DND-41 (cell line): ENCODE measurements around the gene DTX1.

Experiments
- CTCF ChIP-seq: IDR thresholded peaks from 2 replicates; pipeline ENCODE4 v1.5.1; 2012; ENCODE audit warnings: borderline replicate concordance, low read length, moderate library complexity, mild to moderate bottlenecking; ENCODE audit not compliant: poor library complexity, severe bottlenecking; ENCODE audit errors: extremely low read depth
- EZH2 ChIP-seq: IDR thresholded peaks from 3 replicates; pipeline ENCODE4 v1.6.1; 2012; ENCODE audit warnings: borderline replicate concordance, low read depth, mild to moderate bottlenecking, moderate library complexity, low read length, inconsistent platforms; ENCODE audit not compliant: severe bottlenecking

- no peak for TF ChIP-seq CTCF
- TF ChIP-seq EZH2 = no peak
Observed at GRCh38 chr12:113089839-113090238, 33.3 kb downstream of the DTX1 start.
